Forelimb muscle (tissue), 1 donor: ENCODE data around the gene COG4. TPM values are rescaled to one million over a fixed set of nuclear protein-coding genes. Genes with fewer than 3 reads are reported as not detected.
"Not testable (repeated sequence)": the region's sequence is repeated elsewhere in the genome, so short reads cannot be mapped to it uniquely, and the experiment has no call there.

ENCODE experiments used
- DNase-seq: peaks from one replicate; pipeline ENCODE4 v3.0.0-alpha.2; 2013; ENCODE audit warnings: low read depth
- polyA plus RNA-seq: library from polyadenylated mRNA; unstranded; fragments of 120-200 nt; gene quantifications from one replicate; pipeline ENCODE4 v1.2.1, GENCODE V29; 2013; ENCODE audit not compliant: insufficient read length

Gene COG4
- polyA plus RNA-seq, 1 donor = 41.5 TPM

DNA sequence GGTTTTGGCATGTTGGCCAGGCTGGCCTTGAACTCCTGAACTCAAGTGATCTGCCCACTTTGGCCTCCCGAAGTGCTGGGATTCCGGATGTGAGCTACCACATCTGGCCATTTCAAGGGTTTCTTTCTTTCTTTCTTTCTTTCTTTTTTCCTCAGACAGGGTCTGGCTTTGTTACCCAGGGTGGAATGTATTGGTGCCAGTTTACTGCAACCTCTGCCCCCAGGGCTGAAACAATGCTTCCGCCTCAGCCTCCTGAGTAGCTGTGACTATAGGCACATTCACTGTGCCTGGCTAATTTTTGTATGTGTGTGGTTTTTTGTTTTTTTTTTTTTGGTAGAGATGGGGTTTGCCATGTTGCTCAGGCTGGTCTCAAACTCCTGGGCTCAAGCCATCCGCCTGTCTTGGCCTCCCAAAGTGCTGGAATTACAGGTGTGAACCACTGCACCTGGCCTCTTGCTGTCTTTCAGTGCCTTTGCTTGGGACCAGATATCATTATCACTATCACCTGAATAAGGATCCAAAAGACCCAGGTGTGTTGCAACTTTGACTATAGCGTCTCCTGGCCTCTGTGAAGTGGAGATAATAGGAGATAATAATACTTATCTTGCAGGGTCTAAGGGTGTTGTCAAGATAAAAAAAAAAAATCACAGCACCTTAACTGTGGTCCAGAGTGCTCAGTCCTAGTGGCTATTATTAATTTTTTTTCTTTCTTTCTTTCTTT lies 65.7 kb downstream of the COG4 start:
- DNase-seq = no peak

DNA sequence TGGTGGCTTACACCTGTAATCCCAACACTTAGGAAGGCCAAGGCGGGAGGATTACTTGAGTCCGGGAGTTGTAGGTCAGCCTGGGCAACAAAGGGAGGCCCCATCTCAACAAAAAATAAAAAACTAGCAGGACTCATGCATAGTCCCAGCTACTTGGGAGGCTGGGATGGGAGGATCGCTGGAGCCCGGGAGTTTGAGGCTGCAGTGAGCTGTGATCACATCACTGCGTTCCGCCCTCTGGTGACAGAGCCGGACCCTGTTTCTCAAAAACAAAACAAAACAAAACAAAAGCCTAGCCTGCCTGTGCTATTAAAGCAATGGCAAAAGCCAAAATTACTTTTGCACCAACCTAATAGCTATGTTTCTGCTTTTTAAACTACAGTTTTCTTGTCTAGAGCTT lies 67.4 kb downstream of the COG4 start:
- no peak for DNase-seq

DNA sequence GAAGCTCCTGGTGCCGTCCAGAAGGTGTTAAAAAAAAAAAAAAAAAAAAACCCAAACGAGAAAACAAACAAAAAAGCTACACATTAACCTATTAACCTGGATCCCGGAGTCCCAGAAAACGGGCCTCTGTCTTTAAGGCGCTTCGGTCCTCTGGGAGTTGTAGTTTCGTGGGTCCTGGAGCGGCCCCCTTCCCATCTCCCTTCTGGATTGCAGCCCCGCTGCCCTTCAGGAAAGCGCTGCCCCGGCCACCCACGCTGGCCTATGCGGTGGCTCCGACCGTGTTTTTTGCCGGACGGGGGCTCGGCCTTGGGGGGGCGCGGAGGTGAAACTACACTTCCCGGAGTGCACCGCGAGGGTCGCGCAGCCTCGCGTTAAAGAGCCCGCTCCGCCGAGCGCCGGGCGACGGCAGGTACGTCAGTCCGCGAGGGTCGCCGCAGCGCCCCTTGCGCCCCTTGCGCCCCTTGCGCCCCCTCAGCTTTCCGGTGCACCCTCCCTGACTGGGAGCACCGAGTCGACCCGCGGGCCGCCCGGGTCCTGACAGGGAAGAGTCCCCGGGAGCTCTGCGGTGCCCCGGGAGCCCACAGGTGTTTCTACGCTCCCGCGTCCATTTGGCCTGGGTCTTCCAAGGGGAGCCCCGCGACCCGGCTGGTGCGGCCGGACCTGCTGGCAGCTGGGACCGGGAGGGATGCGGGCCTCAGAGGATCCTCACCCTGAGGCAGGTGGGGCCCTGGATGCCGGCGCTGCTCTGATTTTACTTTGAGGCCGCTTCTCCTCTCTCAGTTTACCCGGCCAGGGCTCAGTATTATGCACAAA lies 68.9 kb downstream of the COG4 start, which contains the start of gene FCSK:
FCSK (plus strand) TSS at position 374 of the 813 bp plus-strand sequence. CDS start 8,596 bp downstream, outside the sequence.
- DNase-seq = no peak

DNA sequence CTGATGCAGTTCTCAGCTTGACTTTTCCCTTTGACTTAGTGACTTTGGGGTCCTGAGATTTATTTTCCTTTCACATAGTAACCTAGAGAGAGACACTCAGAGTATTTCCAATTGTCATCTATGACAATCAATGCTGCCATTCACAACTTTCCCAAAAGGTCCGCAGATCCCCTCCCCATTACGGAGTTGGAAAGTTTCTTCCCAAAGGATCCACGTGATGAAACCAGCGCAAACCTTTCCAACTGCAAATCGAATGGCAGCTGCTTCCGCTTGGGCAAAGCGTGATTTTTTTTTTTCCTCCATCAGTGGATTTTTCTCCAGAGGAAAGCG lies 69.5 kb downstream of the COG4 start:
- DNase-seq = no peak

DNA sequence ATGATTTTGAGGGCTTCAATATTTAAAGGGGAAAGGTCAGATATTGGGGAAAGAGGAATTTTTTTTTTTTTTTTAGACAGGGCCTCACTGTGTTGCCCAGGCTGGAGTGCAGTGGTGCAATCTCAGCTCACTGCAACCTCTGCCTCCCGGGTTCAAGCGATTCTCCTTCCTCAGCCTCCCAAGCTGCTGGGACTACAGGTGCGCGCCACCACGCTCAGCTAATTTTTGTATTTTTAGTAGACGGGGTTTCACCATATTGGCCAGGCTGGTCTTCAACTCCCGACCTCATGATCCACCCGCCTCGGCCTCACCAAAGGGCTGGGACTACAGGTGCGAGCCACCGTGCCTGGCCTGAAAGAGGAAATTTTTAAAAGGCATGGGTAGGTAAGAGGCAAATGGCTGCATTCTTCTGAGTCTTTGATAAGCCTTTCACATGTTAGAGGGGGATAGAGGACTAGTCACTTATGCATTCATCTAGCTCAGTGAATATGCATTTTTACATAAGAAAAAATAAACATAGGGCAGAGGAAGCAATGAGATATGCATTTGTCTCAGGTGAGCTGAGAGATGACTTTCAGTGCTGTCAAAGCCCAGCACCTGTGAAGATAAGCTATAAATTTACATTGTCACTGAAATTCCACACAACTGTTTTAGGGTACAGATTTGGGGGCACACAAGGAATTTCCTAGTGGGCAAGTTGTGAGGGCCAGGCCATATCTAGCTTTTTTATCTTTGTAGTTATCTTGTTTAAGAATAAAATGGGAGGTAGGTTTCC lies 70.0 kb downstream of the COG4 start:
- DNase-seq = no peak

DNA sequence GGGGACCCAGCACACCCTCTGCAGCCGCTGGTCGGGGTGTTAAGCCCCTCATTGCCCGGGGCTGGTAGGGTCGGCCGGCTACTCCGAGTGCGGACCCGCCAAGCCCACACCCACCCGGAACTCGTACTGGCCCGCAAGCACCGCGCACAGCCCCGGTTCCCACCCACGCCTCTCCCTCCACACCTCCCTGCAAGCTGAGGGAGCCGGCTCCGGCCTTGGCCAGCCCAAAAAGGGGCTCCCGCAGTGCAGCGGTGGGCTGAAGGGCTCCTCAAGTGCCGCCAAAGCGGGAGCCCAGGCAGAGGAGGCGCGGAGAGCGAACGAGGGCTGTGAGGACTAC lies 72.4 kb downstream of the COG4 start:
- DNase-seq = not testable (repeated sequence)

DNA sequence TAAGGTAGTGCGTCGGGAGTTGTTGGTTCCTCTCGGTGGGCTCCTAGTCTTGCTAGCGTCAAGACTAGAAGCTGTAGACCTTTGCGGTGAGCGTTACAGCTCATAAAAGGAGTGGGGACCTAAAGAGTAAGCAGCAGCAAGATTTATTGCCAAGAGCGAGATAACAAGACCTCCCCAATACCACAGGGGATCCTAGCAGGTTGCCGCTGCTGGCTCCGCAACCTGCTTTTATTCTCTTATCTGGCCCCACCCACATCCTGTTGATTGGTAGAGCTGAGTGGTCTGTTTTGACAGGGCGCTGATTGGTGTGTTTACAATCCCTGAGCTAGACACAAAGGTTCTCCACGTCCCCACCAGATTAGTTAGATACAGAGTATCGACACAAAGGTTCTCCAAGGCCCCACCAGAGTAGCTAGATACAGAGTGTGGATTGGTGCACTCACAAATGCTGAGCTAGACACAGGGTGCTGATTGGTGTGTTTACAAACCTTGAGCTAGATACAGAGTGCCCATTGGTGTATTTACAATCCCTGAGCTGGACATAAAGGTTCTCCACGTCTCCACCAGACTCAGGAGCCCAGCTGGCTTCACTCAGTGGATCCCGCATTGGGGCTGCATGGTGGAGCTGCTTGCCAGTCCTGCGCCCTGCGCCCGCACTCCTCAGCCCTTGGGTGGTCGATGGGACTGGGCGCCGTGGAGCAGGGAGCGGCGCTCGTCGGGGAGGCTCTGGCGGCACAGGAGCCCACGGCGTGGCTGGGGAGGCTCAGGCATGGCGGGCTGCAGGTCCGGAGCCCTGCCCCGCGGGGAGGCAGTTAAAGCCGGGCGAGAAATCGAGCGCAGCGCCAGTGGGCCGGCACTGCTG lies 73.0 kb downstream of the COG4 start:
- DNase-seq = not testable (repeated sequence)

DNA sequence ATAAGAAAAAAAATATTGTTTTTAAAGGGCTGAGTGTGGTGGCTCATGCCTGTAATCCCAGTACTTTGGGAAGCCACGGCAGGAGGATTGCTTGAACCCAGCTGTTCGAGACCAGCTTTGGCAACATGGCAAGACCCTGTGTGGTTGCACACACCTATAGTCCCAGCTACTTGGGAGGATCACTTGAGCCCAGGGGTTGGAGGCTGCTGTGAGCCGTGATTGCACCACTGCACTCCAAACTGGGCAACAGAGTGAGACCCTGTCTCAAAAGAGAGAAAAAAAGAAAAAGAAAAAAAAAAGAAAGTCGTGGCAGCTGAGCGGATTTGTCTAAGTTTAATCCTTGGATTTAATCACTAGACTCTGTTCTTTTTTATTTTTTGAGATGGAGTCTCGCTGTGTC lies 75.3 kb downstream of the COG4 start:
- DNase-seq = no peak

DNA sequence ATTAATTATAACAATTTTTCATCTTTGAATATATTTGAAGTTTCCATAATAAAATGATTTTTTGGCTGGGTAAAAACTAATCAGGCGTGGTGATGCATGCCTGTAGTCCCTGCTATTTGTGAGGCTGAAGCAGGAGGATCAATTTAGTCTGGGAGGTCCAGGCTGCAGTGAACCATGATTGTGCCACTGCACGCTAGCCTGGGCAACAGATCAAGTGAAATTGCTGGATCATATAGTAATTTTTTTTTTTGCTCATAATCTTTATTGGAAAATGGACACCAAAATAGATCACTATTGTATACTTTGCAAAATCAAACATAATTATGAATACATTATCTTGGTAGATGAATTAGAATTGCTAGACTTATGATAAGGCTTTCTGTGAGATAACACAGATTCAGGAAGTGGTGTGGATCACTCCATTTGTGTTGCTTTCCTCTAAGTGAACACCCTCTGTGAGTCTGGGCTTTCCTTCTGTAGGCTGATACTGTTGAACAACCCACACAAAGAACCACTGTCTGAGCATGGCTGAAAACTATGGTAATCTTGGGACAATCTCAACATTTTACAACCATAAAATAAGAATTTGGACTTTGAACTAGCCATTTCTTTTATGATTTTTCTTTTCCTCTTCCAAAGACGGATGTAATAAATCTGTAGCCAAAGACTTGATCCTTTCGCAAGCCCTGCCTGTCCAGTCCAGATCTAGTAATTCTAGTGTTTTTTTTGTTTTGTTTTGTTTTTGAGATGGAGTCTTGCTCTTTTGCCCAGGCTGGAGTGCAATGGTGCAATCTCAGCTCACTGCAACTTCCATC lies 78.9 kb downstream of the COG4 start:
- DNase-seq = no peak

DNA sequence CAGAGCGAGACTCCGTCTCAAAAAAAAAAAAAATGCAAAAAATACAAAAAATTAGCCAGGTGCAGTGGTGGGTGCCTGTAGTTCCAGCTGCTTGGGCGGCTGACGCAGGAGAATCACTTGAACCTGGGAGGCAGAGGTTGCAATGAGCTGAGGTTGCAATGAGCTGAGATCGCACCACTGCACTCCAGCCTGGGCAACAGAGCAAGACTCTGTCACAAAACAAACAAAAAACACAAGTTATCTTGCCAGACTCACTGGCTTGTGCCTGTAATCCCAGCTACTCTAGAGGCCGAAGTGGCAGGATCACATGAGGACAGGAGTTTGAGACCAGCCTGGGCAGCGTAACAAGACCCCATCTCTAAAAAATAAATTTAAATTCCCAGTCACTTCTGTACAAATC lies 81.0 kb downstream of the COG4 start:
- DNase-seq = no peak

DNA sequence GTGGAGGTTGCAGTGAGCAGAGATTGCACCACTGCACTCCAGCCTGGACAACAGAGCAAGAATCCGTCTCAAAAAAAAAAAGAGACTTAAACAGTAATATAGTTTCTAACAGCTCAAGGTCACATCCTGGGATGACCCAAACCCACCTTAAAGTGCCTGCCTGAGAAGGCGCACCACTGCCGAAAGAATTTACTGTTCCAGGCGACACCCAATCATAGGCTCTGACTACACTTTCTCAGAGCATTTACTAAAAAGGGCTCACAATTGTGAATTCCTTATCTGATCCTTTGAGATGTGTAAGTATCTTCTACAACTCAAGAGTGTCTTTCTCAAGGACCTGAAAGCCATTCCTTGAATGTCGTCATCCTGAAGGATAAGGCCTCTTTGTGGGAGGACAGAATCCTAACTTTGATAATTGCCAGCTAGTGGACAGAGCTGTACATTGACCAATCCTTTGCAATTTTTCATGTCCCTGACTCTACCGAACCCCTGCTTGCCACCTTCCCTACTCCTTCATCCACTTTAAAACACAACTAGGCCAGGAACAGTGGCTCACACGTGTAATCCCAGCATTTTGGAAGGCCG lies 81.9 kb downstream of the COG4 start:
- no peak for DNase-seq

DNA sequence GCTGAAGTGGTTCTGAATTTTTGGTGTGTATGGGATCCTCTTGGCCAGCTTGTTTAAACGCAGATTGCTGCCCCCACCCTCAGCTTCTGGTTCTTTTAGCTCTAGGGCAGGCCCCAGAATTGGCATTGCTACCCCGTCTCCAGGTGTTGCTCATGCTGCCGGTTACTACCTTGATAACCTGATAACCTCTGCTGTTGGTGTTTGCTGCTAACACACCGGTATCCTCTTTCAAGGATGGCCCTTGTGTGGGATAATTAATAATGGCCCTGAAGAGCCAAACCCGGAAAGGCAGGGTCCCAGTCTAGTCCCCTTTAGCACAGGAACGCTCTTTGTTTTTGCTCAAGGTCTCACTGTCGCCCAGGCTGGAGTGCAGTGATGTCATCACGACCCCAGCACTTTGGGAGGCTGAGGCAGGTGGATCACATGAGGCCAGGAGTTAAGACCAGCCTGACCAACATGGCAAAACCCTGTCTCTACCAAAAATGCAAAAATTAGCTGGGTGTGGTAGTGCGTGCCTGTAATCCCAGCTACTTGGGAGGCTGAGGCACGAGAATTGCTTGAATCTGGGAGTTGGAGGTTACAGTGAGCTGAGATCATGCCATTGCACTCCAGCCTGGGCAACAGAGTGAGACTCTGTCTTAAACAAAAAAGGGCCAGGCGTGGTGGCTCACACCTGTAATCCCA lies 83.2 kb downstream of the COG4 start:
- DNase-seq = no peak

DNA sequence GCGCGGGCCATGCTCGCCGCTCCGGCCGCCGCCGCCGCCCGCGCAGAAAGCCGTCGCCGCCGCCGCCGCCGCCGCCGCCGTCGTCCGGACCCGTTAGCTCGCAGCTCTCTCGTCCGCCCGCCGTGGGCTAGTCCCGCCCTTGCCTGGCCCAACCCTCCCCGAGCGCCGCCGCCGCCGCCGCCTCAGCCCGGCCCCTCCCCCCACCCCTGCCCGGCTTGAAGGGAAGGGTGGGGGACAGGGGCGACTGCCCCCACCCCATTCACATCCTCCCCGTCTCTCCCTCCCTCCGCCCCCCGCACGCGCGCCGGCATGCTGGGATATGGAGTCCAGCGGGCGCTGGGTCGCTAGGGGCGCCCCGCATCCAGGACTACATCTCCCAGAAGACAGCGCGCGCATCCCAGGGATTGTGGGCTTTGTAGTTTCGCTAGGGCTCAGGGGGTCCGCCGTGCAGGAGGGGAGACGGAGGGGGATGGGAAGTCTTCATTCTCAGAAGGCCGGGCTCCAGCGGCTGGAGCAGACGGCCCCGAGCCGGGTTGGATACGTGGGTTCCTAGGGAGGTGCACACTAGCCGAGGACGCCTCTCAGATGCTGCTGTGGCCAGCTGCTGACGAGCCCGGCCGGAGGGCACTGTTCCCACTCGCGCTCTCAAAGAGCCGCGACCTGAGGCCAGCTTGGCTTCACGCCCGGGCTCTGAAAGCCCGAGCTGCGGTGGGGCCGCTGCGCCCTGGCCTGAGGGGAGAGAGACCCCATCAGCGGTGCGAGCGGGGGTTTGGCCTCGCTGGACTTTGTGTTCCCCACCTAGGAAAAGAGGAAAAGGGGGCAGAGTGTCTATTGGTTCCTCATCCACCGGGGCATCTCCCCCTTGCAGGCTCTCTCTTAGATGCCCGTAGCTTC lies 84.1 kb downstream of the COG4 start, which contains the start of gene ST3GAL2:
ST3GAL2 (minus strand) TSS at position 132 of the 894 bp plus-strand sequence. CDS start 40,570 bp downstream, outside the sequence.
- DNase-seq = peak; percentile 81

DNA sequence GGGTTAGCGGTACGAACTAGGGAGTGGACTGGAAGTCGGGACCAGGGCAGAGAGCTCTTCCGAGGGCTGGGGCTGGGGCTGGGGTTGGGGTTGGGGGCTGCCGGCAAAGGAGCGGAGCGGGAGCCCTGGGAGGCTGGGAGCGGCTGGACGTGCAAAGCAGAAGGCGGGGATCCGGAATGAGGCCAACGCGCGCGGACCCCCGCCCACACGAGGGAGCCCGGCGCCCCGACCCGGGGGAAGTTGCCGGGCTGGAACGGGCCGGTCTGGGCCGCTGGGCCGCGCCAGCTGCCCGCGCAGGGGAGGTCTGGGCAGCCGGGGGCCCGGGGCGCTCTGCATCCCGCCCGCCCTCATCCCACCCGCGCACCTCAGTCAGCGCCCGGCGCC lies 84.8 kb downstream of the COG4 start:
- no peak for DNase-seq

DNA sequence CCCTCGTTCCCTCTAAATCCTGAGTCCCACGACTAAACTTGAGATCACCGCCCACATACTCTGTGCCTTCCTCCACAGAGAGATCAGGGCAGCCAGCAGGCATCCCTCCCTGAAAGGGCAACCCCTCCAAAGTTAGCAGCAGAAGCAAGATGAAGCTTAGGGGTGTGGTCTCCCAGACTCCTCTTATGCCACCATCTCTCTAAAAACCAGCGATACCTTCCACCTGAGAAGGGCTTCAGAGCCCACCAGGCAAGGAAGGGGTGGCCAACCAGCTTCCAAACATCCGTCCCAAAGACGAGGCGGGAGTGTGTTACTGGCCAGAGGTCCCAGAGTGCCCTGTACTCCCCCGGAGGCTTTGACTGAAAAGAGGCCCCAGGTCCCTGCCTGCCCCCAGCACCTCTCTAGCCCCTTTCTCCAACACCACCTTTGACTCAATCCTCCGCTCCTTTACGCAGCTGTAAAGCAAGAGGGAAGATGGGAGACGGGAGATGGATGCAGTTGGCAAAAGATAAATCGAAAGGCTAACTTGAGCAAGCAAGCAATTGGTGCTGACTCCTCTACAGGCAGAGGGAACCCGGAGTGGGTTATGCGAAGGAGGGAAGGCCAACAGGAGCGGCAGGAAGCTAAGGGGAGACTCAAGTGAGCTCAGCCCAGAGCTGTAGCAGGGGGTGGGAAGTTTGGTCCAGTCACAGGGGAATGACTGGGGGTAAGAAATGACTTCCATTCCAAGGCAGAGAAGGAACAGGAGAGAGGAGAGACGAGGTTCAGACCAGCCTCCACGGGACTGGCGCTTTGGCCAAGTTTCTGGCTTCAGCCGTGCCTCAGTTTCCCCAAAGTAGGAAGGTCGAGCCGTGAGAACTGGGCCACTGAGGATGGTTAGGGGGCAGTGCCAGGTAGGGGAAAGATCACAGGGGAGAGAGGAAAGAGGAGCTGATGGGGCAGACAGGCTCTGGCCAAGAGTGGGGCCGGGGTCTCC lies 85.5 kb downstream of the COG4 start:
- no peak for DNase-seq

DNA sequence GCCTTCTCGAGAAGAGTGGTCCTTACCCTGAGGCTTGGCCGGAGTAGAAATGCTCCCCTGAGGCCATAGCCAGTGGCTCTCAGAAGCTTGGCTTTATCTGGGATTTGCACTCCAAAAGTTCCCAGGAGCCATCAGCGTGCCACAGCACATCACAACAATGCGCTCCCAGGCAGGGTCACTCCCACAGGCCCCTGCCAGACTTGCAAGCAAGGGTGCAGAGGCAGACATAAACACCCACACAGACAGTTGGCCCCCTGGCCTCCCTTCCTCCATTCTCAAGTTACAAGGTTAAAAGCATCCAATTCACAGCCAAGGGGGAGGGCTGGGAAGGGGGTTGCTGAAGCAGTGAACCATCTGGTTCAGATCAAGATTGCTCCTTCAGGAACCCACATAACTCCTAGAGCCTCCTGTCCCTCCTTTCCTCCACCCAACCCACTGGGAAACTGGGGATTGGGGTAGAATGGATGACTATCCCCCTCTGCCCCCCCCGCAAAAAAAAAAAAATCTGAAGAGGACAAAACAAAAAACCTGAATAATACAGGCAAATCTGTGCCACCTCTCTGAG lies 86.3 kb downstream of the COG4 start:
- no peak for DNase-seq
